GM19468 (cell line): Measurements from ENCODE around the gene WDR64.

ENCODE experiments used
- ATAC-seq: cut with Tn5 transposase; IDR thresholded peaks from one replicate; pipeline ENCODE4 v1.9.1; 2021; ENCODE audit warnings: mild to moderate bottlenecking, moderate library complexity, moderate number of reproducible peaks; ENCODE audit not compliant: unreplicated experiment; ENCODE audit errors: extremely low read depth

WDR64 gene

DNA sequence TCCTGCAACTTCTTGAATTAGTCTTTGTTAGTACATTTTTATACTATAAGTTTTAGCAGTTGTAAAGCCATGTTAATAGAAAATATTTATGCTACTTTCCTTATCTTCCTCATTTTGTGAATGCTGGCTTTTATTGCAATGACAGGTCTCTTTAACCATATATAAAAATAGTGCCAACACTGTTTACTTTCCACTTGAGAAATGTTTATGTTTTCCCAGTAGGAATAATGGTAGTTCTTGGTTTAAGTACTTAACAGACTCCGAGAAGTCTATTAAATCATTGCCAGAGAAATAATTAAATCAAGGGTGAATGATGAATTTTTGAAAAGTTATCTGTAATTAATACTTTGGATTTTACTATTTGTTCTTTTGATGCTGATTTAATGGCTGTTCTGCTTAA is 21.6 kb upstream of the WDR64 start:
- no peak for ATAC-seq

DNA sequence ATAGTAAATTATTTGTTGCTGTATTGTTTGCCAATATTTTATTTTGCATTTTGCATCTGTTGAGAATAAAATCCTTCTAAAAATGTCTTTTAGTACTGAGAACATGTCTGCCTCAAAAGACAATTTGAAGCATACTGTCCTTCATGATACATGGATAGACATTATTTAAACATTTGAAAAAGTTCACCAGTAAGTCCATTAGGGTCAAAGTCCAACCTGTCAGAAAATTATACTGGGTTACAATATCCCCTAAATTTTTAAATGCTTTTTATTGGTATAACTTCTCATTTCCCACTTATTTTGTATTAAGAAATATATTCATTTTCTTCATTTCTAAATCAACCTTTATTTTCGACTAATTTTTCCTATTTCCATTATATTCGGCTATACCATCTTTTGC is 21.2 kb upstream of the WDR64 start:
- no peak for ATAC-seq

DNA sequence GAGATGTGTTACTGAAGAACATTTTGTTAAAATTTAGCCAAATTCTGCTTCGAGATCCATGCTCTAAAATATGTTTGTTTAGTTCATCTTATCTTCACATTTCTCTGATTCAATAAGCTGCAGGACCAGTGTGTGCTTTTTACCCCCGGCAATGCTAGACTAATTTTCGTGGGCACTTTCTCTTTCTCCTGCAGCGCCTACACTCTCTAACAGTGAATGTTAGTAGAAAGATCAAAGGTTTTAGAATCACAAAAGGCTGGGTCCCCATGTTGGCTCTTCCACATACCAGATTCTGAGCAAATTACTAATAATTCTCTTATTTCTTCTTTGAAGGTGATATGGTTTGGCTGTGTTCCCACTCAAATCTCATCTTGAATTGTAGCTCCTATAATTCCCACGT is 20.4 kb upstream of the WDR64 start:
- no peak for ATAC-seq

DNA sequence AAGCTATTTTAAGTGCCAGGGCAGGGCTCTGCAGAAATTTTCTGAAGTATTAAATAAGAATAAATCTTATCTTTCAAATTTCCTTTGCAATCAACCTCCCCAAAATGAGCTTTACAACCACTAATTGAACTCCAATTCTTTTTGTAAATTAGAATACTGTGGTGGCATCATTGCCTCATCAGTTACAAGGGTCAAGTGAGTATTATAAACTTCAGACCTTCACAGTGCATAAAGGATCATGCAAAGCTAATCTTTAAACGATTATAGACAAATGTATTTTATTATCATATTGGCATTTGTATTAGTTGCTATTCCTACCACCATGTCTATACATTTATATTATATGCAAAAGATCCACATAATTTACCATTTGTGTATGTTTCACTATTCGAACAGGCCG is 19.1 kb upstream of the WDR64 start:
- no peak for ATAC-seq

DNA sequence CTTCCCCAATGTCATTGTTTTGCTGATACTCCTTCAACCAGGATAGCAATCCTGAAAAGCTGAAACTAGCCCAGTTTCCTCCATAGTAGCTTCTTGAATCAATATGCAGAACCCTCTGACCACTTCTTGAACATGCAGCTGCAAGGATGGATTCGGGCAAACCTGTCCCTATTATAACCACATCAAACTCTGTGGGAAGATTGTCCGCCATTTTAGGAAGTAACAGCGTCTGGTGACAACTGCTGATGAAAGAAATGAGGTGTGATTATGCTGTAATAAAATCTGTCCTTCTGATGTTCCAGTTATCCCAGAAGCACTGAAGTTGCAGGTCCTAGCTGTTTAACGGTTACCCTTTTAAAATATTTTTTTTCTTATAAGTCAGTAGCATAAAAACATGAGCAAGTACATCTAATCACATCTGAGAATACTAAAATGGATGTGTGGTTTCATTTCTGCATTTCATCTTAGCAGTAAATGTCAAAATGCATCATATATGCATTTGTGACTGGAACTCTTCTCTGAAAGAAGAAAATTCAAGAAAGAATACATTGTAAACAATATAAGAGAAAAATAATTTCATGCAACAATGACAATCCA is 16.4 kb upstream of the WDR64 start:
- no peak for ATAC-seq

DNA sequence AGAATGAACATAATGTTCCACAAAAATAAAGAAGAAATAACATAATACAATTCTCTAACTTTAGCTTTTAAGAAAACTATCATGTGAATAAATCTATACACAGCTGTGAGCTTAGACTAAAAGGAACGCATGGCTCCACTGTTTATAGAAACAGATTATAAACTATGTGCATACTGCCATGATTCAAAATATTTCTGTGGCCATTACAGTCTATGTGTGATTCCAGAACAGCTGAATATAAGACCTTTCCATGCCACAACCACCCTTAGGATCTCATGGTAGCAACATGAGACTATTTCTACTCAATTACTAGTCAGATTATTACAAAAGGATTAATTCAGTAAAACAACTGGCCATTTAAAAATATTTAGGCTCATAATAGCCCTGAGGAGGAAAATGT is 15.8 kb upstream of the WDR64 start:
- ATAC-seq: no peak

DNA sequence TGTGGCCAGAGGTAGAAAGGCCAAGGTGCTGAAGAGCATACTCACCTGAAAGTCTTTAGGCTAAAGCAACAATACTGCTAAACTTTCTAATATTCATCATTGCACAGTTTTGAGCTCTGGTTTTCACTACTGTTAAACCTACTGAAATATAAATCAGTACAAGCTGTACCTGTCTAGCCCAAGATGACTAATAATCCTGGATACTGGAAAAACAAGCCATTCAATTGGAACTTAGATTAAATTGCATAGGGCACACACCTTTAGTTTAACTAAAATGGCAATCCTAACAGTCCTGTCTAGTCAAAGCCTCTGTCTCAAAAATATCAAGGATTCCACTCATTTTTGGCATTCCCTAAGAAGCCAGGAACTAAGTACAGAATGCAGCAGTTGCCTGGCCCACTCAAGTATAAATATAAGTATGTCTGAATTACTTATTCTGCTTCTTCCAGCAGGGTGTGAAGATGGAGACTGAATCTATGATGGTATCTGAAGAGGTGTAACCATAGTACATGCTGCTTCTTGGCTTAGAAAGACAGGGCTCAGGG is 15.0 kb upstream of the WDR64 start:
- no peak for ATAC-seq

DNA sequence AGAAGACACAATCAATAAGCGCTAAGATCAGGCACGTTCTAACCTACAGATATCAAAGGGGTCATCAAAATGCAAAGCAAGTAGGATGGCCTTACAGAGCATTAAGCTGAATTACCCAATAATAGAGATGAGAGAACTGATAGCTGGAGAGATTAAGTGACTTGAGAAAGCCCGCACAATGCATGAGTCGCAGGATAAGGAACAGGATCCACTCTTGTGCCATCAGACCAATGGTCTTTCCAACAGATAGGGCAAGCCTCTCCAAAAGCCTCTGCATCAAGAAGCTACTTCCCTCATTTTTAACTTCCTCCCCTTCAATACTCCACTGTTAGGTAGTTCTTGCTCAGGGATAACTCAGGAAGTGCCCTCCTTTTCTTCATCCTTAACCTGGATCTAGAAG is 14.5 kb upstream of the WDR64 start:
- ATAC-seq: no peak

DNA sequence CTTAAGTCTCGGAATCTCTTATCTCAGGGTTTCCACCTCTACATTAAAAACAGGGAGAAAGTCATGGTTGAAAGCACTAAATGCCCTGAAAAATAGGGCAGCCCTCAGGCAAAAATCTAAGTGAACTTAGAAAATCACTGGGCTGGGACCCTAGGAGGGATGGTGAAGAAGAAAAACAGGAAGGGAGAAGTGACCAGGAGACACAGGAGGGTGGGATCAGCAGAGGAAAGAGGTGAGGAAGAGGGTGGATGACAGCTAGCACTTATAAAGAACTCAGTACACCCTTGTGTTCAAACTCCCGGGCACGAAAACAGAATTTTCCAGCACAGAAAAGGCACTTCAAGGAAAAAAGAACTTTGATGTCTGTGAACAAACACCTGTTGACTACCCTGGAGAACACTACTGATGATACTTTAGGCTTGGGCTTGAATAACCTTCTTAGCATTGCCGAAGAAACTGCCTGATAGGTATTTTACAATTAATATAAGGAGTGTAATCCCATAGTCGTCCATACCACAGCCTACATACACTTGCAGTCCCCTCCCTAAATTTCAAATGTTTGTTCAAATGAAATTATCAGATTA is 13.9 kb upstream of the WDR64 start:
- ATAC-seq: no peak

DNA sequence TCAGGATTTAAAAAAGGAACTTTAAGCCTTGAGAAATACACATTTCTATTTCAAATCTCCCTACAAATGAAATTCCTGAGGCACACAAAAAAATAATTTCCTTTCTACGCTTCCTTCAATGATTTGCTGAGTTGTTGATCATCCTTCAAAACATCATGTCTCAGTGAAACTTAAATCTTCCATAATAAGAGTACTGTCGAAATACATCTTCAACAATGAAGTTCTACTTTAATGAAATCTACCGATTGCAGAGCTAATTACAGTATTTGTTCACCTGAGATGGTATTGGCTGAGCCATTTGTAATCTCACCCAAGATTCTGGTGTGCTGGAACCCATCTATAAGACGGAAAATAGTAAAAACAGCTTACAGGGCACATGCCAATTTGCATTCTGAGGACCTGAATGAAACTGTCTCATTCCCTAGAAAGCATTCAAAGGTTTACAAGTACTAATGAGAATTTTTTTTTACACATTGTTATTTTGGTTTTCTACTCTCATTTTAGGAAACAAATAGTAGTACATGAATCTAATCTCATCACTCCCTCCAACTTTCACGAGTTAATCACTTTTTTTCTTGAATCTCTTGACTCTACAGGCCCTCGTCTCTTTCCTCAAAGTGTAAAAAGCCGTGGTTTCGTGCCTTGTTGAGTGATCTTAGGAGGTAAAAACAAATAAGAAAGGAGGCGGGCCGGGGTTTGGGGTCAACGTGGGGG is 13.0 kb upstream of the WDR64 start:
- ATAC-seq: no peak

DNA sequence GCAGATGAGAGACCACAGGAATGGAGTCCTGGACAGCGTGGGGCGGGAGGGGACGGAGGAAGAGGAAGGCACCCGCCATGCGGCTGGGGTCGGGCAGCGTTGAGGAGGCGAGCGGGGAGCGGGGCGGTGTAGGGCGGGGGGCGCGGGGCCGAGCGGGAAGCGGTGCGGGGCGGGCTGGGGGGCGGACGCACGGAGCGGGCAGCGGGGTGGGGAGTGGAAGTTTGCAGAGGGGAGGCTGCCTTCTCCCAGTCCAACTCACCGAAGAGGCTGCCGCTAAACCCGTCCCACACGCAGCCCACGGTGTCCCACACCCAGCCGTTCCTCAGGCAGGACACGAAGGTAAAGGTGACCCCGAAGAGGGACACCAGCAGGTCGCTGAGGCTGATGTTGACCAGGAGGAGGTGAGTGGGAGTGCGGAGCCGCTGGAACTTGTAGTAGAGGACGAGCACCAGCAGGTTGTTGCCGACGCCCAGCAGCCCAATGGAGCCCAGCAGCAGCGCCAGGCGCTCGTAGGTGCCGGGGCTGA is 12.4 kb upstream of the WDR64 start:
- ATAC-seq: peak; percentile 42

DNA sequence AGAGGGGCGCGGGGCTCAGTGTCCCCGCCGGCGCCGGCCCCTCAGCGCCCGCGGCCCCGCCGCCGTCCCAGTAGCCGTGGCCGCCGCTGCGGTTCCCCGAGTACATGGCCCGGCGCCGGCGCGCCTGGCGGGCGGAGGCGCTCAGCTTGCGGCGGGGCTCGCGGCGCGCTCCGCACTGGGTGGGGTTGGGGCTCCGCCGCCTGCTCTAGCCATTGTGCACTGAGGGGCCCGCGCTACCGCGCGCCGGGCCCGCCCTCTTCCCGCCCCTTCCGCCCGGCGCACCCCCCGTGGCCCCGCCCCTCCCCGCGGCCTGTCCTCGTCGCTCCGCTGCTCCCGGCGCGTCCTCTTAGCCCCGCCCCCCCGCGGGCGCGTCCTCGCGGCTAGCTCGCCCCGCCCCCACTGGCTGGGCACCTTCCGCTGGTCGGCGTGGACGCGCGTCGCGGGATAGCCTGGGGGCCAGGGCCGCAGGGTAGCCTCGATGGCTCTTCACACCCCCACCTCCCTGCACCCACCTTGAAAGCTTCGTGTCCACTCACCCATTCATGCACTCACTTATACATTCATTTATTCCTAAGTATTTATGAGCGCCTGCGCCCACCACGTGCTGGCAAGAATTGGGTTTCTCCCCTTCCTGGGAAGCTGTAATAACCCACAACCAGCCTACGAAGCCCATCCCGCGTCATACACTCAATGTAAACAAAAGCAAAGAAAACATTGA is 11.8 kb upstream of the WDR64 start, which contains the start of the genes CHML and OPN3:
TSS of gene CHML (minus strand) at position 221 of the 718 bp plus-strand sequence. CDS start 4,603 bp downstream, outside the sequence.
TSS of gene OPN3 (minus strand) at position 221 of the 718 bp plus-strand sequence. CDS start at position 106, 115 bp downstream.
- ATAC-seq: peak; percentile 78

DNA sequence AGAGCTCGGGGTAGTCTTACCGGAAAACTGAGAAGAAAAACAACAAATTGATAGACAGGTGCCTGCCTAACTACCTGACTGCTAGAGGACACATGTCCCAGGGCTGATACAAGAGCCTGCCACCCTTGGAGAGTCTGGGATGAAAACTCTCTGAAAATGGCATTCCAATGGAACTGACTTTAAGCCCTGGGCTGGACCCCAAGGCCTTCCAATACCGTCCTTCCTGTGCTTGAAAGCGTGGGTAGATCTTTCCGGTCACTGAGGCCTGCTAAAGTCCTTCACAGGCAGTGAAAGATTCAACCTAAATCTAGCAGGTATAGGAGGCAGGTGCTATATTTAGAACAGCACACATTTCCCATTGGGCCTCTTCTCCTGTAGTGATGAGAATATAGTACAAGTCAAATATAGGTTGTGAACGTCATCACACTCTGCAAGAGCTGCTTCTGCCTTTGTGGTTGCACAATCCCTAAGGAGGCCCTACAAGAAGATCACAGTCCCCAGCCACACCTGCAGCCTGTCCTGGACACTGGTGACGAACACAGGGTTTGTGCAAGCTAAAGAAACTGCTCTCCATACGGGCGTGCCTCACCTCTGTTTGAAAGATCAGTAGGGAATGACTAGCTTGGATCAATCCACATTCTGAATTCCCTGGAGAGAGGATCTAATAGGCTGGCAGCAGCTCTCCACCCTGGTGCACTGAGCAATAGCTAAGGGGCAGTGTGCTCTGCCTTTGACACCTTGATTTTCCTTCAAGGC is 11.0 kb upstream of the WDR64 start:
- no peak for ATAC-seq

DNA sequence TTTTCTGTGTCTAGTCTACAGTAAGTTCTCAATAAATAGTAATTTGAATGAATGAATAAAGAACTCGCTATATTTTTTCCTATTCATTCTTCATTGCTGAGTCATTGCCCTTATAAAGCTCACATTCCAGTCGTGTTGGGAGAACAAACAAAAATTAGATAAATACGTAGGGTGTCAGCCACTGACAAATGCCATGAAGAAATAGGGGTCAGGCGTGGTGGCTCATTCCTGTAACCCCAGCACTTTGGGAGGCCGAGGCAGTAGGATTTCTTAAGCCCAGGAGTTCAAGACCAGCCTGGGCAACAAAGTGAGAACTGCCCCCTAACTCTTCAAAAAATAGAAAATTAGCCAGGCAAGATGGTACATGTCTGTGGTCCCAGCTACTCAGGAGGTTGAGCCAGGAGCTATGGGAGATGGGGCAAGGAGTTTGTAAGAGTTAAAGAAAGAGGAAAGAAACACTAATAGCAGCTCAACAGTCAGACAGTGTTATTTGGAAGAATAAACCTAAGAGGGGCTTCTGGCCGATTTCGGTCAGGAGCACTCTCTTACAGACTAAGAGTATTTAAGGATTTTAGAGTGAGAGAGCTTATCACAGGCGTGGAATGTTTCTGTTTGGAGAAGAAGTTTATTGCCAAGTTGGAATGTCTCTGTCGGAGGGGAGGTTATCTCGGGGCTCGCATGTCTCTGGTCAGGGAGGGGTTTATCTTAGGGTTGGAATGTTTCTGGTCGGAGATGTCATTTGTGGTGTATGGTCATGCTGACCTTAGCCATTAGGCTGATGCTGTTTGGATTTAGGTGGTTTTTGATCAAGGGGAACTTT is 10.1 kb upstream of the WDR64 start:
- ATAC-seq: no peak

DNA sequence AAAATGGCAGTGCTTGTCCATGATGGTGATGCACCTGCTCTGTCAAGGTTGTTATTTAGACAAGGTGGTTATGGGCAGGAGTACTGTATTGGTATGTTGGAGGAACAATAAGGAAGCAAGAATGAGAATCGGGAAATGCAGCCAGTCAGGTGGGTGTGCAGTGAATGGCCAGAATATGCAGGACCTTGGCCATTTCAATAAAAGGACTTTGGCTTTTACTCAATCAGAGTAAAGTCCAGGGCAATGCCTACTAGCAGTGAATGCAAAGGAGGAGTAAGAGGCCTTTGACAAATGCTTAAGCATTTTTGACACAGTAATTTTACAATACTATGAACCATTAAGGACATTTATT is 9.5 kb upstream of the WDR64 start:
- no peak for ATAC-seq

DNA sequence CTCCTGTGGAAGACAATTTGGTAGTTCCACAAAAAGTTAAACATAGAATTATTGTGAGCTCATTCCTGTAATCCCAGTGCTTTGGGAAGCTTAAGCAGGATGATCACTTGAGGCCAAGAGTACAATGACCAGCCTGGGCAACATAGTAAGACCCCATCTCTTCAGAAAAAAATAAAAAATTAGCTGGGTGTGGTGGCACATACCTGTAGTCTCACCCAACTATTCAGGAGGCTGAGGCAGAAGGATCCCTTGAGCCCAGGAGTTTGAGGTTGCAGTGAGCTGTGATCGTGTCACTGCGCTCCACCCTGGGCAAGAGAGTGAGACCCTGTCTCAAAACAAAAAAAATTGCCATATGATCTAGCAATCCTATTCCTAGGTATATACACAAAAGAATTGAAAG is 7.8 kb upstream of the WDR64 start:
- ATAC-seq: no peak

DNA sequence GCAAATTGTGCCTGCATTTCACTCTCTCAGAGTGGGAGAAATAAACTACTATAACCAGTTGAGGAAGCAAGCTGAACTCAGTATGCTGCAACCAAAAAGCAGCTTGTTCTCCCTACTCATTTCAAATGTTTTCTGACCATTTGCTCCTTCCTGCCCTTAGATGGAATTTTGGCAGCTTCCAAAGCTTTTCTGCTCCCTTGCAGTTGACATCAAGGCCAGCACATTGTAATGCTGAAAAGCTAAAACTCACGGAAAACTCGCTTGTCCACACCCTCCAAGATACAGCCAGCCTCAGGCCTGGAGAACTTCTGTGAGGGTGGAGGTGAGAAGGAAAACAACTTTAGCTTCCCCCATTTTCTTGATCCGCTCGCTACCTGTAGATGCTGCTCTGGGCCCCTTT is 6.9 kb upstream of the WDR64 start:
- no peak for ATAC-seq

DNA sequence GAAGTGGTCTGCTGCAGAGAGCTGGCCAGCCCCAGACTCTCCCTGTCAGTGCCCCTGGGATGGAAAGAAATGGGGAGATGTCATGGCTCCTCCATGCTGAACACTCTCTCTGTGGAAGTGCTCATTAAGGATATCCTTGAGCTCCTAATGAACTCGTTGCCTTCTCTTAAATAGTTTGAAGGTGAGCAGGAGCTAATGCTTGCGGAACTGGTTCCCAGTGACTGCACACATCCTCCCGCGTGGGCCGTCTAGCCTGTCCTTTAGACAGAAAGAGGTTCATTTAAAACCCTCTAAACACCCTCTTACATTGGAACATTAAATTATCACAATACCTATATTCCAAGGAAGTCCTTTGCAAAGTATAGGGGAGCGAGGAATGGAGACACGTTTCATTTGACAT is 5.9 kb upstream of the WDR64 start:
- ATAC-seq: no peak

DNA sequence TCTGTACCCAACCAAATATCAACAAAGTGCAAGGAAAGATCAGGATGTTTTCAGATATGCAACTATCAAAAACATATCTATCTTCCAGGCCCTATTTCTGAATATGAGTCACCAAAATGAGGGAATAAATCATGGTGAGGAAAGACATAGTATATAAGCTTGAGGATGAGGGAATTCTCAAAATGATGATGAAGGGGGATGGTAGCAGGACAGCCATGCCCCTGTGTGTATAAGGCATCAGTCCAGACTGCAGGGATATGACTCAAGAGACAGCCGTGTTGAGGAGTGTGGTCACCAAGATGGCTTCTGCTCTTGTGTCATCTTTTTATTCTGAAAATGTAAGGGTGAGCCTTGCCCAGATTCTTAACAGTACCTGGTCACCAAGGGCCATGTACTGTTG is 4.4 kb upstream of the WDR64 start:
- ATAC-seq: no peak
